Fibroblast of pulmonary artery (primary cell): Measurements from ENCODE around the gene PLXNA3.
"Not testable (repeated sequence)": the region's sequence is repeated elsewhere in the genome, so short reads cannot be mapped to it uniquely, and the experiment has no call there.

ENCODE experiments used
- DNase-seq: peaks from one replicate; pipeline ENCODE4 v3.0.0-alpha.2; 2010; ENCODE audit warnings: low read depth
- H3K4me3 ChIP-seq: replicated peaks from 2 replicates; pipeline ENCODE4 v1.5.1; 2011; ENCODE audit warnings: low read depth, mild to moderate bottlenecking, control low read depth, low read length, moderate library complexity
- TF ChIP-seq, protein P1 (sequence below): IDR thresholded peaks from 2 replicates; pipeline ENCODE4 v1.5.1; 2011; ENCODE audit warnings: mild to moderate bottlenecking, control low read depth, low read length, inconsistent platforms; ENCODE audit errors: missing control alignments

PLXNA3 gene

DNA sequence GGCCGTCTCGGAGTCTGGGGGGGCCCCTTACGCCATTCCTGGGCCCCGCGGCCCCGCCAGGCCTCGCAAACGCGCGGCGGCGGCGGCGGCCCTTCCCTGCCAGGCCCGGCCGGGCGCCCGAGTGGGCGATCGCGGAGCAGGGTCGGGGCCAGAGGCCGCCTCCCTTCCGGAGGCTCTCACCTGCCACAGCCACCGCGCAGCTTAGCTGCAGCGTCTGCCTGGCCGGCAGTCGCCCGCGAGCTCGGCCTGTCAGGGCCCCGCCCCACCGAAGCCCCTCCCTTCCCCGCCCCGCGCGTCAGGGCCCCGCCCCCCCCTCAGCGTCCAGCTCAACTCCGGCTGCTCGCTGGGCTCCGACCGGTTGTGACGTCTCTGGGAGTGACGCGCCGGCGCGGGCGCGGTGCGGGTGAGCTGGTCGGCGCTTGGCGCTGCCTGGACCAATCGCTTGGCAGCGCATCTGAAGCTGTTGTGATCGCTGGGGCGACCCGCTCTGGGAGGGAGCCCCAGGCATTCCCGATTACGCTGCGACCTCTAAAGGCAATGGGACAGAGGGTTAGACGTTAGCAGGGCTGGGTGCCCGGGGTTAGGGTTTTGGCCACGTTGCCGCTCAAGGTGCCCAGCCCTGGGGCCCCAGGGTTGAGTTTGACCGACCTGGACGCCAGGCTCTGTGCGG, 32.5 kb downstream of the PLXNA3 start, which contains the start of gene SLC10A3:
Gene SLC10A3 (minus strand): TSS at position 216 of the 670 bp plus-strand sequence. CDS start 1,689 bp downstream, outside the sequence.
- peak; percentile 94 for DNase-seq
- peak within 1 kb of the TSS; percentile 64 for H3K4me3 ChIP-seq
- TF ChIP-seq, protein P1, sequence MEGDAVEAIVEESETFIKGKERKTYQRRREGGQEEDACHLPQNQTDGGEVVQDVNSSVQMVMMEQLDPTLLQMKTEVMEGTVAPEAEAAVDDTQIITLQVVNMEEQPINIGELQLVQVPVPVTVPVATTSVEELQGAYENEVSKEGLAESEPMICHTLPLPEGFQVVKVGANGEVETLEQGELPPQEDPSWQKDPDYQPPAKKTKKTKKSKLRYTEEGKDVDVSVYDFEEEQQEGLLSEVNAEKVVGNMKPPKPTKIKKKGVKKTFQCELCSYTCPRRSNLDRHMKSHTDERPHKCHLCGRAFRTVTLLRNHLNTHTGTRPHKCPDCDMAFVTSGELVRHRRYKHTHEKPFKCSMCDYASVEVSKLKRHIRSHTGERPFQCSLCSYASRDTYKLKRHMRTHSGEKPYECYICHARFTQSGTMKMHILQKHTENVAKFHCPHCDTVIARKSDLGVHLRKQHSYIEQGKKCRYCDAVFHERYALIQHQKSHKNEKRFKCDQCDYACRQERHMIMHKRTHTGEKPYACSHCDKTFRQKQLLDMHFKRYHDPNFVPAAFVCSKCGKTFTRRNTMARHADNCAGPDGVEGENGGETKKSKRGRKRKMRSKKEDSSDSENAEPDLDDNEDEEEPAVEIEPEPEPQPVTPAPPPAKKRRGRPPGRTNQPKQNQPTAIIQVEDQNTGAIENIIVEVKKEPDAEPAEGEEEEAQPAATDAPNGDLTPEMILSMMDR = no peak

- no peak for DNase-seq
- TF ChIP-seq, protein P1 = no peak
- H3K4me3 ChIP-seq = no peak overlapping the region
Observed at GRCh38 chrX:154494715-154495114, 36.6 kb downstream of the PLXNA3 start.

DNA sequence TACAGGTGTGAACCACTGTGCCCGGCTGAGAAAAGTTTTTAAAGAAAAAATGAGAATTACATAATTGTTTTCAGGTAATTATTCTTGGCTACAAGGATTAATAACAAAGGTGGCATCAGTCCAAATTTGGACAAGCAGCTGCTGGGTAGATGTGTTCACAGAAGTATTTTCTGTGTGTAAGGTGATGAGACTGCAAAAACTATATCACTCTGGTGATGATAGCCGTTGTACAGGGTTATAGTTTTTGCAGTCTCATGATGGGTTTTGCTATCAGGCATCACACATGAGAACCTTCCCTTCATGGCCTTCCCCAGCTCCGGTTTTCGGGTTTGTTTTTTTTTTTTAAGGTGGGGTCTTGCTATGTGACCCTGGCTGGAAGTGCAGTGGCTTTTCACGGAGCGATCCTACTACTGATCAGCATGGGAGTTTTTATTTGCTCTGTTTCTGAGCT, 37.4 kb downstream of the PLXNA3 start:
- no peak for DNase-seq
- TF ChIP-seq, protein P1 = no peak
- H3K4me3 ChIP-seq = no peak overlapping the region

- not testable (repeated sequence) for H3K4me3 ChIP-seq, DNase-seq
Observed at GRCh38 chrX:154496591-154497137, 38.6 kb downstream of the PLXNA3 start.

DNA sequence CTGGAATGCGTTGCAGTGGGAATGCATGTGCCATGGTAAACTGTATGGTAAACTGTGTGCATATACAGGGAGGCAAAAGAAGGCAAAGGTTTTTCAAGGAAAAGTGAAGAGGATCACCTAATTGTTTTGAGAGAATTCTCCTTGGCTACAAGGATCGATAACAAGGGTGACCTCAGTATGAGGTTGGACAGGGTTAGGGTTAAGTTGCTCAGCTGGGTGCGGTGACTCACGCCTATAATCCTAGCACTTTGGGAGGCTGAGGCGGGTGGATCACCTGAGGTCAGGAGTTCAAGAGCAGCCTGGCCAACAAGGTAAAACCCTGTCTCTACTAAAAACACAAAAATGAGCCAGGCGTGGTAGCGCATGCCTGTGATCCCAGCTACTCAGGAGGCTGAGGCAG, 43.3 kb downstream of the PLXNA3 start:
- not testable (repeated sequence) for H3K4me3 ChIP-seq, DNase-seq

DNA sequence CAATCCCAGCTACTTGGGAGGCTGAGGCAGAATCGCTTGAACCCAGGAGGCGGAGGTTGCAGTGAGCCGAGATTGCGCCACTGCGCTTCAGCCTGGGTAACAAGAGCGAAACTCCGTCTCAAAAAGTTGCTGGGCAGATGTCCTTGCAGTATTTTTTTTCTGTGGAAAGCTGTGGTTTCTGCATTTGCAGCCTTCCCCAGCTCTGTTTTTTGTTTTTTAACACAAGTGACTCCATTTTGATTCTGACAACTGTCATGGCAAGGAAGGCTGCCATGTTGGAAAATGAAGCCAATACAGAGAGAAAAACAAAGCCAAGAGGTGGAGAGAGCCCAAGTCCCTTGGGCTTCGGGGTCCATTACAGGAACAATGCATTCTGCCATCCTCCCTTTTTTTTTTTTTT, 44.0 kb downstream of the PLXNA3 start:
- TF ChIP-seq, protein P1 = no peak
- no peak overlapping the region for H3K4me3 ChIP-seq
- DNase-seq = no peak

- TF ChIP-seq, protein P1 = no peak
- no peak for DNase-seq
- no peak overlapping the region for H3K4me3 ChIP-seq
Observed at GRCh38 chrX:154502989-154503388, 44.9 kb downstream of the PLXNA3 start.

GRCh38 chrX:154505734-154506133, 47.7 kb downstream of the PLXNA3 start:
- DNase-seq = peak; percentile 59
- no peak overlapping the region for H3K4me3 ChIP-seq
- TF ChIP-seq, protein P1 = no peak
